H1 (cell line): ENCODE measurements around the gene FRMPD1. TPM values are rescaled to one million over a fixed set of nuclear protein-coding genes. Genes with fewer than 3 reads are reported as not detected.
A peak's percentile ranks its signal among the peaks of the same experiment; 100 is the strongest.

ENCODE experiments used
- CTCF ChIA-PET: fragments of 300-600 bp; sonication (Branson Sonifier 250); formaldehyde crosslinking; loops from one replicate; lab custom pipeline; 2021; ENCODE audit not compliant: partially characterized antibody; lab: Charles Lee
- POLR2A ChIA-PET: fragments of 300-600 bp; sonication (Branson Sonifier 250); formaldehyde crosslinking; loops from one replicate; lab custom pipeline; 2021; ENCODE audit warnings: inconsistent platforms; ENCODE audit not compliant: partially characterized antibody; lab: Charles Lee
- DNase-seq, 2 experiments: peaks; one replicate each; pipeline versions ENCODE4 v3.0.0 to v3.0.0-alpha.2; 2010 to 2022; ENCODE audit warnings: low spot score in 2 of 2, low read depth in 1 of 2, mixed read lengths in 1 of 2
- FAIRE-seq: peaks from 2 replicates; lab custom pipeline; 2011; peaks lifted over from hg19 to GRCh38; lab: Jason Lieb, UNC
- H2AFZ ChIP-seq: 2 replicates; pipeline ENCODE4 v1.8.1; 2012; ENCODE audit warnings: low read length, inconsistent platforms
- H2AK5ac ChIP-seq: 2 replicates; pipeline ENCODE4 v1.6.1; 2013; ENCODE audit warnings: low read depth, low read length
- H2BK120ac ChIP-seq: replicated peaks from 2 replicates; pipeline ENCODE3; 2013; ENCODE audit warnings: low read depth, low read length, inconsistent platforms
- H2BK12ac ChIP-seq: 2 replicates; pipeline ENCODE4 v1.6.1; 2013; ENCODE audit warnings: low read depth, low read length
- H2BK15ac ChIP-seq: 2 replicates; pipeline ENCODE4 v1.6.1; 2013; ENCODE audit warnings: low read length
- H2BK20ac ChIP-seq: 2 replicates; pipeline ENCODE4 v1.6.1; 2013; ENCODE audit warnings: low read length
- H2BK5ac ChIP-seq: 2 replicates; pipeline ENCODE4 v1.6.1; 2013; ENCODE audit warnings: low read depth, low read length
- H3K14ac ChIP-seq: 2 replicates; pipeline ENCODE4 v1.6.1; 2013; ENCODE audit warnings: inconsistent platforms; ENCODE audit not compliant: insufficient read length
- H3K18ac ChIP-seq: 2 replicates; pipeline ENCODE4 v1.6.1; 2013; ENCODE audit warnings: low read length; ENCODE audit errors: extremely low read depth
- H3K23ac ChIP-seq: 2 replicates; pipeline ENCODE4 v1.6.1; 2013; ENCODE audit warnings: inconsistent platforms; ENCODE audit not compliant: insufficient read length
- H3K23me2 ChIP-seq: 2 replicates; pipeline ENCODE4 v1.6.1; 2013; ENCODE audit warnings: low read depth, low read length
- H3K27ac ChIP-seq: 2 replicates; pipeline ENCODE4 v1.6.1; 2011; ENCODE audit warnings: low read depth, low read length, inconsistent platforms
- H3K27me3 ChIP-seq, 4 experiments: replicated peaks in 1 of 4; 1 replicate in 1 of 4; 2 replicates in 3 of 4; pipeline versions ENCODE4 v1.6.1 to v1.8.1; 2011 to 2013; ENCODE audit warnings: low read length in 3 of 4, mild to moderate bottlenecking in 3 of 4, inconsistent platforms in 2 of 4, mixed read lengths in 2 of 4, moderate library complexity in 1 of 4; ENCODE audit not compliant: control insufficient read depth in 3 of 4, insufficient read depth in 3 of 4; ENCODE audit errors: extremely low read depth in 1 of 4
- H3K36me3 ChIP-seq, 4 experiments: 2 replicates each; pipeline versions ENCODE4 v1.6.1 to v1.8.1; 2011 to 2013; ENCODE audit warnings: mild to moderate bottlenecking in 4 of 4, low read length in 3 of 4, moderate library complexity in 2 of 4, control low read depth in 1 of 4, inconsistent platforms in 1 of 4; ENCODE audit not compliant: insufficient read depth in 4 of 4, control insufficient read depth in 2 of 4
- H3K4ac ChIP-seq: replicated peaks from 2 replicates; pipeline ENCODE3; 2013; ENCODE audit warnings: low read length, low read depth, mixed read lengths, inconsistent platforms; ENCODE audit not compliant: insufficient read length
- H3K4me1 ChIP-seq, 4 experiments: replicated peaks in 1 of 4; 1 replicate in 1 of 4; 2 replicates in 3 of 4; pipeline versions ENCODE4 v1.6.1 to v1.8.1; 2011 to 2013; ENCODE audit warnings: low read length in 3 of 4, inconsistent platforms in 2 of 4, mixed read lengths in 1 of 4; ENCODE audit not compliant: insufficient read depth in 4 of 4, control insufficient read depth in 3 of 4
- H3K4me2 ChIP-seq, 2 experiments: 2 replicates each; pipeline versions ENCODE4 v1.6.1 to v1.8.1; 2011 to 2013; ENCODE audit warnings: low read depth in 2 of 2, low read length in 2 of 2, control low read depth in 1 of 2, inconsistent platforms in 1 of 2, mild to moderate bottlenecking in 1 of 2; ENCODE audit not compliant: insufficient read depth in 1 of 2
- H3K4me3 ChIP-seq, 4 experiments: fragments of 200-600, 300-600 bp in 1 of 4; sonication (generic), shearing (Covaris generic), sonication (Bioruptor Twin) in 1 of 4; 2 replicates each; pipeline versions ENCODE4 v1.5.1 to v1.8.1; 2011 to 2016; ENCODE audit warnings: low read length in 4 of 4, low read depth in 3 of 4, control low read depth in 2 of 4, inconsistent platforms in 2 of 4, mild to moderate bottlenecking in 2 of 4, mixed read lengths in 1 of 4, moderate library complexity in 1 of 4; ENCODE audit not compliant: insufficient read depth in 2 of 4; ENCODE audit errors: extremely low read depth in 1 of 4
- H3K56ac ChIP-seq: replicated peaks from 2 replicates; pipeline ENCODE3; 2013; ENCODE audit warnings: low read depth, mild to moderate bottlenecking, mixed read lengths, low read length, inconsistent platforms; ENCODE audit not compliant: insufficient read length
- H3K79me1 ChIP-seq: 2 replicates; pipeline ENCODE4 v1.6.1; 2013; ENCODE audit warnings: low read depth, low read length, control low read depth
- H3K79me2 ChIP-seq, 2 experiments: 2 replicates each; pipeline versions ENCODE4 v1.6.1 to v1.8.1; 2012 to 2013; ENCODE audit warnings: low read length in 2 of 2, mild to moderate bottlenecking in 2 of 2, inconsistent platforms in 1 of 2; ENCODE audit not compliant: insufficient read depth in 2 of 2, control insufficient read depth in 1 of 2
- H3K9ac ChIP-seq, 4 experiments: replicated peaks in 1 of 4; 1 replicate in 1 of 4; 2 replicates in 3 of 4; pipeline versions ENCODE4 v1.6.1 to v1.8.1; 2011 to 2013; ENCODE audit warnings: low read depth in 3 of 4, low read length in 3 of 4, control low read depth in 2 of 4, mild to moderate bottlenecking in 2 of 4, moderate library complexity in 2 of 4, inconsistent platforms in 1 of 4; ENCODE audit errors: extremely low read depth in 1 of 4
- H3K9me3 ChIP-seq, 2 experiments: 2 replicates each; pipeline versions ENCODE4 v1.6.1 to v1.8.1; 2012 to 2013; ENCODE audit warnings: mild to moderate bottlenecking in 2 of 2, moderate library complexity in 2 of 2, control low read depth in 1 of 2, inconsistent platforms in 1 of 2, low read depth in 1 of 2, low read length in 1 of 2, mixed read lengths in 1 of 2; ENCODE audit not compliant: insufficient read depth in 2 of 2
- H4K20me1 ChIP-seq, 2 experiments: replicated peaks in 1 of 2; 2 replicates each; pipeline versions ENCODE3 to v1.8.1; 2011 to 2013; ENCODE audit warnings: inconsistent platforms in 2 of 2, low read length in 2 of 2, mild to moderate bottlenecking in 1 of 2; ENCODE audit not compliant: insufficient read depth in 2 of 2, control insufficient read depth in 1 of 2
- H4K5ac ChIP-seq: 2 replicates; pipeline ENCODE4 v1.6.1; 2013; ENCODE audit warnings: low read length, low read depth, mixed read lengths, inconsistent platforms; ENCODE audit not compliant: insufficient read length
- H4K8ac ChIP-seq: 2 replicates; pipeline ENCODE4 v1.8.0; 2013; ENCODE audit warnings: mild to moderate bottlenecking, moderate library complexity, low read length, inconsistent platforms; ENCODE audit not compliant: insufficient read depth; ENCODE audit errors: extremely low read depth
- H4K91ac ChIP-seq: replicated peaks from 2 replicates; pipeline ENCODE3; 2013; ENCODE audit warnings: low read length, mixed read lengths, inconsistent platforms; ENCODE audit not compliant: insufficient read length
- CHD1 ChIP-seq: IDR thresholded peaks from 2 replicates; pipeline ENCODE4 v1.6.1; 2012; ENCODE audit warnings: low read depth, low read length, improper control_type of control experiment
- HDAC6 ChIP-seq: IDR thresholded peaks from one replicate; pipeline ENCODE4 v1.7.1; 2012; ENCODE audit warnings: low read depth, mild to moderate bottlenecking, inconsistent platforms, low read length, moderate library complexity
- RBBP5 ChIP-seq: IDR thresholded peaks from 2 replicates; pipeline ENCODE4 v1.7.1; 2012; ENCODE audit warnings: low read depth, mild to moderate bottlenecking, inconsistent platforms, low read length, moderate library complexity, borderline replicate concordance
- SAP30 ChIP-seq: fragments of 300-600 bp; sonication (generic); IDR thresholded peaks from 2 replicates; pipeline ENCODE4 v1.7.1; 2012; ENCODE audit warnings: low read length, moderate library complexity, mild to moderate bottlenecking, inconsistent platforms; ENCODE audit not compliant: insufficient read depth, insufficient replicate concordance
- SIN3A ChIP-seq, 2 experiments: IDR thresholded peaks in 1 of 2; conservative IDR thresholded peaks in 1 of 2; 2 replicates each; pipeline ENCODE4 v1.6.1; 2011 to 2012; ENCODE audit warnings: low read length in 2 of 2, improper control_type of control experiment in 1 of 2, low read depth in 1 of 2, mild to moderate bottlenecking in 1 of 2
- TAF1 ChIP-seq: IDR thresholded peaks from 2 replicates; pipeline ENCODE4 v1.6.1; 2011; ENCODE audit warnings: mild to moderate bottlenecking, low read depth, low read length
- WGBS, 2 experiments: shearing (Covaris generic) in 1 of 2; methylation state at CpG; one replicate each; pipeline versions ENCODE4 v1.1.6 to v1.1.7; 2013 to 2015; ENCODE audit warnings: low lambda C conversion rate in 2 of 2, mixed read lengths in 2 of 2, inconsistent platforms in 1 of 2, low coverage in 1 of 2, missing lambda C conversion rate in 1 of 2; ENCODE audit not compliant: insufficient replicate concordance in 2 of 2, insufficient coverage in 1 of 2, insufficient read length in 1 of 2; ENCODE audit errors: extremely low coverage in 1 of 2, missing lambda C conversion rate in 1 of 2; 5-methylcytosine and 5-hydroxymethylcytosine counted together
- polyA plus RNA-seq, 7 experiments: library from polyadenylated mRNA; depleted of rRNA in 3 of 7; stranded (reverse) in 5 of 7; unstranded in 2 of 7; fragments of >200 nt in 5 of 7; fragments of 200-250 nt in 2 of 7; gene quantifications; 1 replicate in 5 of 7; 2 replicates in 1 of 7; 4 replicates in 1 of 7; pipeline versions ENCODE4 v1.2.1 to v1.2.3, GENCODE V29; 2011 to 2013; ENCODE audit warnings: missing spikeins in 2 of 7, mixed read lengths in 2 of 7
- total RNA-seq: library from RNA; stranded (reverse); fragmentation: NEBNext Ultra II Directional; extraction: Animal tissue kit (Norgen Biotek cat#: 25700); gene quantifications from 2 replicates; pipeline ENCODE4 v1.2.1, GENCODE V29; 2021

The FRMPD1 gene
- total and polyA plus RNA-seq, 2 of the 8 experiments (the other 6 are each of a cell fraction or from before 2014, with no cell fraction given): 0.27 to 0.32 TPM

- Histone ChIP-seq H3K4me1 (no peaks in the 10 kb centered on the region), H3K4me2 (no peak overlapping the region), H3K27me3 (no peaks in the 10 kb centered on the region), H3K36me3 (no peaks in the 10 kb centered on the region), H2BK120ac (no peak overlapping the region), H3K56ac (no peak overlapping the region), H3K4ac (no peak overlapping the region), H4K5ac (no peak overlapping the region), H3K9ac (no peak overlapping the region), H3K14ac (no peak overlapping the region), H4K20me1 (no peaks in the 10 kb centered on the region), H3K9me3 (no peaks in the 10 kb centered on the region), H2AFZ (peak overlapping the region; percentile 82), H3K23ac (no peak overlapping the region), H4K8ac (no peak overlapping the region), H2AK5ac (no peak overlapping the region), H2BK12ac (no peak overlapping the region), H2BK20ac (no peak overlapping the region), H2BK15ac (peak overlapping the region; percentile 63; the same call in 1 of the 2 replicates), H3K79me1 (no peaks in the 10 kb centered on the region), H3K4me3 (no peak overlapping the region), H3K23me2 (peaks cover 3% of the 10 kb centered on the region; the same call in 1 of the 2 replicates), H3K27ac (no peak overlapping the region), H4K91ac (no peak overlapping the region), H3K79me2 (no peaks in the 10 kb centered on the region), H2BK5ac (no peak overlapping the region), H3K18ac (no peak overlapping the region)
- ChIA-PET CTCF (interaction anchor here (0.9 to 1.0 kb wide), 2 partner anchors 50 to 53 kb away, joined by 3 read pairs; no protein-coding TSS in a partner anchor), POLR2A (no interaction called here)
- DNase-seq (no peak), FAIRE-seq (no peak)
- no peak for TF ChIP-seq TAF1
- no peak for TF ChIP-seq CHD1
- no peak for TF ChIP-seq SAP30
- TF ChIP-seq HDAC6: no peak
- TF ChIP-seq RBBP5: no peak
- TF ChIP-seq SIN3A (conservative IDR thresholded peaks at IDR 0.05 in 1 of 2, IDR thresholded peaks at IDR 0.05 in 1 of 2; ENCODE audit: low read depth in 1 of 2, low read length in 2 of 2): no peak
- WGBS, 2 experiments: 88% methylated on average over 11 of the region's 11 CpGs; no CpG with 5 or more reads in 1 of the 2 experiments
Measured at GRCh38 chr9:37692622-37693221, 42.0 kb downstream of the FRMPD1 start.
